KBM-7 (cell line): Measurements from ENCODE around the gene CNTNAP2.
"Not testable (repeated sequence)": the region's sequence is repeated elsewhere in the genome, so short reads cannot be mapped to it uniquely, and the experiment has no call there.

Source experiments
- DNase-seq: peaks from one replicate; pipeline ENCODE4 v3.0.0-alpha.2; 2015
- in situ Hi-C: fragments of 300-500 bp; cut with MboI; formaldehyde crosslinking; loops from 2 replicates; pipeline ENCODE4 v1.14.3; 2020; ENCODE audit warnings: low sequenced_read_pairs, low pct_unique_long_range_greater_than_20kb, mixed read lengths

Gene CNTNAP2

GRCh38 chr7:148433521-148434180 lies 2317.1 kb downstream of the CNTNAP2 start:
- no peak for DNase-seq
- in situ Hi-C loops: no loop called here

GRCh38 chr7:148434181-148434757 lies 2317.7 kb downstream of the CNTNAP2 start:
- in situ Hi-C loops: no loop called here
- DNase-seq: no peak

- in situ Hi-C loops: no loop called here
- DNase-seq: no peak
Measured at GRCh38 chr7:148434887-148435286, 2318.3 kb downstream of the CNTNAP2 start.

GRCh38 chr7:148435715-148436114 lies 2319.1 kb downstream of the CNTNAP2 start:
- no peak for DNase-seq
- in situ Hi-C loops: no loop called here

GRCh38 chr7:148436135-148436534 lies 2319.5 kb downstream of the CNTNAP2 start:
- DNase-seq: no peak
- in situ Hi-C loops: no loop called here

- DNase-seq: no peak
- in situ Hi-C loops: no loop called here
Measured at GRCh38 chr7:148436571-148436970, 2320.0 kb downstream of the CNTNAP2 start.

- in situ Hi-C loops: no loop called here
- no peak for DNase-seq
Measured at GRCh38 chr7:148437043-148437442, 2320.4 kb downstream of the CNTNAP2 start.

GRCh38 chr7:148442141-148442655 lies 2325.6 kb downstream of the CNTNAP2 start:
- in situ Hi-C loops: no loop called here

GRCh38 chr7:148442933-148443332 lies 2326.3 kb downstream of the CNTNAP2 start:
- in situ Hi-C loops: no loop called here
- DNase-seq: no peak

More at GRCh38 chr7:148442141-148442655, 2325.6 kb downstream of the CNTNAP2 start:
- DNase-seq: no peak

- DNase-seq: no peak
- in situ Hi-C loops: no loop called here
Measured at GRCh38 chr7:148445260-148446044, 2328.9 kb downstream of the CNTNAP2 start.

- in situ Hi-C loops: no loop called here
- DNase-seq: no peak
Measured at GRCh38 chr7:148447221-148447849, 2330.7 kb downstream of the CNTNAP2 start.

GRCh38 chr7:148451526-148451925 lies 2334.9 kb downstream of the CNTNAP2 start:
- DNase-seq, in situ Hi-C loops: not testable (repeated sequence)

GRCh38 chr7:148456351-148456750 lies 2339.8 kb downstream of the CNTNAP2 start:
- in situ Hi-C loops: no loop called here
- DNase-seq: no peak

GRCh38 chr7:148457310-148457921 lies 2340.8 kb downstream of the CNTNAP2 start:
- in situ Hi-C loops: no loop called here

GRCh38 chr7:148458263-148458662 lies 2341.7 kb downstream of the CNTNAP2 start:
- DNase-seq: no peak
- in situ Hi-C loops: no loop called here

More at GRCh38 chr7:148457310-148457921, 2340.8 kb downstream of the CNTNAP2 start:
- DNase-seq: no peak

- no peak for DNase-seq
- in situ Hi-C loops: no loop called here
Measured at GRCh38 chr7:148461392-148462179, 2345.0 kb downstream of the CNTNAP2 start.

- DNase-seq, in situ Hi-C loops: not testable (repeated sequence)
Measured at GRCh38 chr7:148462774-148463173, 2346.2 kb downstream of the CNTNAP2 start.

GRCh38 chr7:148463210-148463609 lies 2346.6 kb downstream of the CNTNAP2 start:
- no peak for DNase-seq
- in situ Hi-C loops: no loop called here
